SK-N-SH treated with all-trans-retinoic acid at 6 μM for 48 hours (cell line): ENCODE measurements around the gene CD300LB.

Source experiments
- ARNTL ChIP-seq: fragments of 450-650 bp; formaldehyde crosslinking; IDR thresholded peaks from 2 replicates; pipeline ENCODE4 v1.5.0; 2020; ENCODE audit warnings: low read depth, mild to moderate bottlenecking, moderate library complexity, borderline replicate concordance
- BACH2 ChIP-seq: fragments of 250-450 bp; sonication (Bioruptor Pico); IDR thresholded peaks from 2 replicates; pipeline ENCODE4 v1.9.0; 2021; ENCODE audit warnings: mild to moderate bottlenecking, borderline replicate concordance
- ESRRG ChIP-seq: fragments of 250-450 bp; sonication (Bioruptor Pico); IDR thresholded peaks from 2 replicates; pipeline ENCODE4 v1.6.1; 2021; ENCODE audit warnings: mild to moderate bottlenecking
- GLIS3 ChIP-seq: fragments of 250-450 bp; sonication (Bioruptor Pico); IDR thresholded peaks from 2 replicates; pipeline ENCODE4 v1.5.0; 2020; ENCODE audit warnings: mild to moderate bottlenecking, moderate library complexity
- PPARA ChIP-seq: fragments of 250-450 bp; sonication (Bioruptor Pico); IDR thresholded peaks from 2 replicates; pipeline ENCODE4 v1.5.0; 2020; ENCODE audit warnings: mild to moderate bottlenecking, borderline replicate concordance
- TOX ChIP-seq: fragments of 250-450 bp; sonication (Bioruptor Pico); IDR thresholded peaks from 2 replicates; pipeline ENCODE4 v1.8.0; 2021; ENCODE audit warnings: mild to moderate bottlenecking, moderate library complexity, borderline replicate concordance
- ZFP3 ChIP-seq: fragments of 250-450 bp; sonication (Bioruptor Pico); IDR thresholded peaks from 2 replicates; pipeline ENCODE4 v1.5.0; 2020; ENCODE audit warnings: mild to moderate bottlenecking, moderate library complexity
- ZFP30 ChIP-seq: fragments of 450-650 bp; formaldehyde crosslinking; IDR thresholded peaks from 2 replicates; pipeline ENCODE4 v1.5.0; 2022; ENCODE audit warnings: mild to moderate bottlenecking, moderate library complexity
- TF ChIP-seq, protein P1 (sequence below): fragments of 250-450 bp; sonication (Bioruptor Pico); IDR thresholded peaks from 2 replicates; pipeline ENCODE4 v1.8.0; 2020; ENCODE audit warnings: mild to moderate bottlenecking, moderate library complexity, borderline replicate concordance
- TF ChIP-seq, protein P2 (sequence below): fragments of 250-450 bp; sonication (Bioruptor Pico); IDR thresholded peaks from 2 replicates; pipeline ENCODE4 v1.8.0; 2021; ENCODE audit warnings: low read depth, mild to moderate bottlenecking, moderate library complexity, borderline replicate concordance

DNA sequence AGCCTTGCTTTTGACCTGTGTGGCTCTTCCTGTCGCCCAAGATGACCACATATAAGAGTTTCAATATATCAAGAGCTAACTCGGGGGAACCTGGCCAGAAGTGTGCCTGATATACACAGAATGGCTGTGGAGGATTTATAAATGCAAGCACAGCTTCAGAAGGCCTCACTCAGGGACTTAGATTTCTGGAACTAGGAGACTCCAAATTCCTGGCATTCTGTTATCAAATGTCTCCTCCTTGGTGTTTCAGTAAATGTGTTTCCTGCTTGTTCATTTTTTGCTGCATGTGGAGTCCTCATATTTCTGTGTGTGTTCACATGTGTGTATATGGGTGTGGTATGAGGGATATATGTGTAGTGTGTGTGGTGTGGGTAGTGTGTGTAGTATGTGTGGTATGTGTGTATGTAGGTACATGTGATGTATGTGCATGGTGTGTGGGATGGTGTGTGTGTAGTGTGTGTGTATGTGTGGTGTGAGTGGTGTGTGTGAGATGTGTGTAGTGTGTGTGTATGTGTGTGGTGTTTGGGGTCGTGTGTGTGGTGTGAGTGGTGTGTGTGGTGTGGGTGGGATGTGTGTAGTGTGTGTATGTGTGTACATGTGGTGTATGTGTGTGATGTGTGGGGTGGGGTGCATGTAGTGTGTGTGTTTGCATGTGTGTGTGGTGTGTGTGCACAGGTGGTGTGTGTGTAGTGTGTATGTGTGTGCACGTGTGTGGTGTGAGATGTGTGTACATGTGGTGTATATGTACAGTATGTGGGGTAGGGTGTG lies 37.0 kb upstream of the CD300LB start:
- TF ChIP-seq GLIS3 (CRISPR knock-in tag) (no peak), BACH2 (CRISPR knock-in tag) (no peak), TOX (CRISPR knock-in tag) (no peak), ESRRG (CRISPR knock-in tag) (no peak), ARNTL (no peak), ZFP30 (CRISPR knock-in tag) (no peak), ZFP3 (CRISPR knock-in tag) (no peak), PPARA (CRISPR knock-in tag) (no peak)
- TF ChIP-seq, protein P1, sequence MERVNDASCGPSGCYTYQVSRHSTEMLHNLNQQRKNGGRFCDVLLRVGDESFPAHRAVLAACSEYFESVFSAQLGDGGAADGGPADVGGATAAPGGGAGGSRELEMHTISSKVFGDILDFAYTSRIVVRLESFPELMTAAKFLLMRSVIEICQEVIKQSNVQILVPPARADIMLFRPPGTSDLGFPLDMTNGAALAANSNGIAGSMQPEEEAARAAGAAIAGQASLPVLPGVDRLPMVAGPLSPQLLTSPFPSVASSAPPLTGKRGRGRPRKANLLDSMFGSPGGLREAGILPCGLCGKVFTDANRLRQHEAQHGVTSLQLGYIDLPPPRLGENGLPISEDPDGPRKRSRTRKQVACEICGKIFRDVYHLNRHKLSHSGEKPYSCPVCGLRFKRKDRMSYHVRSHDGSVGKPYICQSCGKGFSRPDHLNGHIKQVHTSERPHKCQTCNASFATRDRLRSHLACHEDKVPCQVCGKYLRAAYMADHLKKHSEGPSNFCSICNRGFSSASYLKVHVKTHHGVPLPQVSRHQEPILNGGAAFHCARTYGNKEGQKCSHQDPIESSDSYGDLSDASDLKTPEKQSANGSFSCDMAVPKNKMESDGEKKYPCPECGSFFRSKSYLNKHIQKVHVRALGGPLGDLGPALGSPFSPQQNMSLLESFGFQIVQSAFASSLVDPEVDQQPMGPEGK (CRISPR knock-in tag), result no peak
- TF ChIP-seq, protein P2, sequence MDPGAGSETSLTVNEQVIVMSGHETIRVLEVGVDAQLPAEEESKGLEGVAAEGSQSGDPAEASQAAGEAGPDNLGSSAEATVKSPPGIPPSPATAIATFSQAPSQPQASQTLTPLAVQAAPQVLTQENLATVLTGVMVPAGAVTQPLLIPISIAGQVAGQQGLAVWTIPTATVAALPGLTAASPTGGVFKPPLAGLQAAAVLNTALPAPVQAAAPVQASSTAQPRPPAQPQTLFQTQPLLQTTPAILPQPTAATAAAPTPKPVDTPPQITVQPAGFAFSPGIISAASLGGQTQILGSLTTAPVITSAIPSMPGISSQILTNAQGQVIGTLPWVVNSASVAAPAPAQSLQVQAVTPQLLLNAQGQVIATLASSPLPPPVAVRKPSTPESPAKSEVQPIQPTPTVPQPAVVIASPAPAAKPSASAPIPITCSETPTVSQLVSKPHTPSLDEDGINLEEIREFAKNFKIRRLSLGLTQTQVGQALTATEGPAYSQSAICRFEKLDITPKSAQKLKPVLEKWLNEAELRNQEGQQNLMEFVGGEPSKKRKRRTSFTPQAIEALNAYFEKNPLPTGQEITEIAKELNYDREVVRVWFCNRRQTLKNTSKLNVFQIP, result no peak
